Inflammatory macrophage treated with lipopolysaccharide for 1 hour (primary cell): ENCODE measurements around the gene HYAL2.

ENCODE experiments used
- DNase-seq, 2 donors: peaks; one replicate each; pipeline ENCODE4 v3.0.0-alpha.2; 2020 to 2022

The HYAL2 gene, protein sequence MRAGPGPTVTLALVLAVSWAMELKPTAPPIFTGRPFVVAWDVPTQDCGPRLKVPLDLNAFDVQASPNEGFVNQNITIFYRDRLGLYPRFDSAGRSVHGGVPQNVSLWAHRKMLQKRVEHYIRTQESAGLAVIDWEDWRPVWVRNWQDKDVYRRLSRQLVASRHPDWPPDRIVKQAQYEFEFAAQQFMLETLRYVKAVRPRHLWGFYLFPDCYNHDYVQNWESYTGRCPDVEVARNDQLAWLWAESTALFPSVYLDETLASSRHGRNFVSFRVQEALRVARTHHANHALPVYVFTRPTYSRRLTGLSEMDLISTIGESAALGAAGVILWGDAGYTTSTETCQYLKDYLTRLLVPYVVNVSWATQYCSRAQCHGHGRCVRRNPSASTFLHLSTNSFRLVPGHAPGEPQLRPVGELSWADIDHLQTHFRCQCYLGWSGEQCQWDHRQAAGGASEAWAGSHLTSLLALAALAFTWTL

GRCh38 chr3:50322386-50323091 lies at the start of gene HYAL2:
Gene HYAL2, minus strand, starts transcription at chr3:50322745. Its CDS starts 2,256 bp downstream, at chr3:50320489.
- DNase-seq = no peak

DNA sequence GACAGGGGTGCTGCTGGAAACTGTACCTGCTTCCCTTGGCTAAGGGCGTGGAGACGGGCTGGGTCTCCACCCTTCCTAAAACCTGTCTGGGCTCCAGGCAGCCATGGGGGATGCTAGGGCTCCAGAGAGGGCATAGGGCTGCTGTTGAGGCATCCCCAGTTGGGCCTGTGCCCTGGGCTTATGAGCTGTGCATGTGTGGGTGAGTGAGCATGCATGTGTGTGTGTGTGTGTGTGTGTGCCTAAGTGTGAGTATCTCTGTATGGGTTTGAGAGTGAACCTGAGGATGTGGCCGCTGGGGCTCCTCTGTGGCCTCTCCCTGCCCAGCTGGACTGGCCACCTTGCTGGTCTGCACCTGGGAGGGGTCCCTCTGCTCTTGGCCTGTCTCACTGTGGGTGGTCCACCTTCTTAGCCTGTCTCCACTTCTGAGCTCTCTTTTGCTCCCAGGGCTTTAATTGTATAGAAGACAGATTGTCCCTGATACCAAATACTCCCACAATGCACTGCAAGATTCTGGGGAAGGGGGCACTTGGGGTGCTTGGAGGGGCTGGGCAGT lies 48.7 kb upstream of the HYAL2 start:
- no peak for DNase-seq

GRCh38 chr3:50370594-50370993 lies 48.0 kb upstream of the HYAL2 start:
- DNase-seq = no peak

DNA sequence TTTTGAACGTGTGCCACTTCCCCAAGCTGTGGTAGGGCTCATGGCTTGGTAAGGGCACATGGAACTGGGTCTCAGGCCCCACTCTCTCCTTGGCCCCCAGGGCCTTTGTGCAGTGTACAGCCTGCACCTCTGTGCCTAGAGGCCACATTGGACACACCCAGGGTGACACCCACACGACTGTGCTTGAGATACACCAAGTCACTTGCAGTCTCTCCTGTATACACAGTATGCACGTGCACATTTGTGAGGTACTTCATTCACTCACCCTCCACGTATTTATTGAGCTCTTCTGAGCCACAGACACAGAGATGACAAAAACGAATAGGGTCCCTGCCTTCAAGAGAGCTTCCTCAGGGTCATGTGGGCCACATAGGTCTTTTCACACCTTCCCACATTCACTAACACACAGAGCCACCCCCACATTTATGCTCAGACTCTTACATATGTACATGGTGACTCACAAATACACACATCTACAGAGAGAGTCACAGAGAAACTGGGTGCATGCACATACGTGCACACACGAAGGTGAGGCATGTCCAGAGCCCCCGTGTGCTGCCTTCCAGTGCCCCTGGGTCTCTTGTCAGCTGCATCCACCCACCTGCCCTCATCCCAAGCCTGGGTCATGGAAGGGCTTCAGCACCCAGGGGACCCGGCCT lies 46.6 kb upstream of the HYAL2 start:
- no peak for DNase-seq

- DNase-seq = no peak
Observed at GRCh38 chr3:50365842-50366220, 43.3 kb upstream of the HYAL2 start.

GRCh38 chr3:50365080-50365841 lies 42.7 kb upstream of the HYAL2 start:
- peak; percentile 54 to 79 for DNase-seq

DNA sequence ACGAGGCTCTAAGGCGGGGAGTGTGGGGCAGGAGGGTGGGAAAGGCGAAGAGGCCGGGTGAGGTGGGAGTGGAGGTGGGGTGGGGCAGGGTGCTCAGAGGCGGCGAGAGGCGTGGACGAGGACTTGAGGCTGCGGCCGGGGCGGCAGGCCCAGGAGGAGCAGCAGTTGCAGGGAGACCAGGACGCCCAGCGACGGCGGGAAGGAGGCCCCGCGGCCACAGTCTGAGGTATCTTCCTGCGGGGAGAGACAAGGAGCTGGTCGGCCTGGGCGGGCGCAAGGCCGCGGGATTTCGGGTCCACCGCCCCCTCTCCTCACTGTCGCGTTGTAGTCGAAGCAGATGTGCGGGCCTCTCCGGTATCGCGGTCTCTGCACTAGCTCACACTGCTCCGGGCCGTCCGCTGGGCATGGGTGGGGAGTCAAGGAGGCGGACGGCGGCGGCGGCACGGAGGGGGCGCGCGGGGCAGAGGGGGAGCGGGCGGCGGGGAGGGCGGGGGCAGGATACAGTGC lies 42.1 kb upstream of the HYAL2 start:
- DNase-seq = no peak

- DNase-seq = no peak
Observed at GRCh38 chr3:50359760-50360110, 37.2 kb upstream of the HYAL2 start.

DNA sequence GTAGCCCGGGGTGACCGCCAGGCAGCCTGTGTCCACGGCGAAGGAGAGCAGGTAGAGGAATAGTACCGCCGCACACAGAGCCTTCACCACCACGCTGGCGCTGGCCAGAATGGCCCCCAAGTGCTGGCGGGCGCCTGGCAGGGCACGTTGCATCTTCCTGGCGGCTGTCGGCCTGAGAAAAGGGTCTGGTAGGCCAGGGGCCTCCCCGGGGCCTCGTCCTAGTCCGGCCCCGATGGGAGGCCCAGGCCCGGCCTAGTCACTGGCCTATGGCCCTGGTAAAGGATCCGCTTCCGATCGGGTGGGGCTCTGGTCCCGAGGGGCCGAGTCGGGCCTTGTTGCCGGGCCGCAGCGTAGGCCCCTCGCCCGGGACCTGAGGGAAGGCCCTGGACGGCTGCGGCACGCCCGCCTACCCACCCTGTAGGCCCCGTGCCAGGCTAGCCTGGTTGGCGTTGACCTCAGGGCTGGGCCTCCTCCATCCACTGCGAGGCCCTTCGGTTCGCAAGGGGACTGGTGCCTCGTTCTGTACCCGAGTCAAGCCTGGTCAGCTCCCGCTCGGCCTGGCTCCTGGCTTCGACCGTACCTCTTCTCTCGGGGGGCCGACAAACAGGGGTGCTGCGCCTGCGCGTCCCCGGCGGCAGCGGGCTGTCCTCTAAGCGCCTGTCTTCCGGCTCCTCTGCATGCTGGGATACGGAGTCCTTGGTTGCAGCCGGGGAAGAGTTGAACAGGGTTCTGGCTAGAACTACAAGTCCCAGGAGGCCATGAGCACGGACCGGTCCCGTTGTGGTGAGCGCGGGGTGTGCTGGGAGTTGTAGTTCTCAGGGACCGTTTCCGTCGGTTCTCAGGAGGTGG lies 36.6 kb upstream of the HYAL2 start, which contains the start of gene TMEM115:
Gene TMEM115 (minus strand): TSS at position 611 of the 849 bp plus-strand sequence. CDS start 458 bp downstream, at position 153.
- DNase-seq = peak; percentile 96 to 98

- DNase-seq = no peak
Observed at GRCh38 chr3:50358355-50358910, 35.9 kb upstream of the HYAL2 start.

DNA sequence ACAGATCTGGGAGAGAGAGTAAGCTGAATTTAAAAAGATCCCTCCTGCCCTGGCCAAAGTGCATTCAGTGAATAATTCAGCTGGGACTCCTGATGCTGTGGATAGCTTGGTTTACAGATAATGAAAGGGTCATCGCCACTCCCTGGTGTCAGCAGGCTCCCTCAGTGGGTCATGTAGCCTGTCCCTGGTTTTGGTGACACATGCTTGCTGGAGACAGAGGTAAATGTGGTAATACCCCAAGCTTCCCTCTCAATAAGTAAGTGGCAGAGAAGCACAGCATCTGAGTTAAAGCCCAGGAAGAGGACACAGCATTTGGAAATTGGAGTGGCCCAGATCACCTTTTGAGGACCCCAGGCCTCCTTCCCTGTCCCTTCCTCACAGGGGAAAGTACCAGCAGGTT lies 34.9 kb upstream of the HYAL2 start:
- peak; percentile 28 to 36 for DNase-seq

DNA sequence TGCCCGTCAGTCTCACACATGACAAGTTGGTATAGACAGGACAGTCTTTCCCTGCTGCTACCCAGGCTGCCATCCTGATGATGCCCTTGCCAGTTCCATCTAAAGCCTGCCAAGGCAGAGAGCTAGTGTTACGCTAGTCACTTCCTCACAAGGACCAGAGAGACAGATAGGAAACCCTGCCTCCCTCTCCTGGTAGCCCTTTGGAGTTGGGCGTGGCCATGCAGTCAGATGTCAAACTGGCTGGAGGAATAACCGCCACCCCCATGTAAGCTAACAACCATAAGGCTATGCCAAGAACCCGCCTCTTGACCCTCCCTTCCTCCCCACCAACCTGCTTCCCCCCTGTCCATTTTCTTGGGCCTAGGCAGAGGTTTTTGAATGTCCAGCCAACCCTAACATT lies 34.0 kb upstream of the HYAL2 start:
- peak; percentile 53 to 64 for DNase-seq

GRCh38 chr3:50355829-50356552 lies 33.4 kb upstream of the HYAL2 start:
- DNase-seq = no peak

- no peak for DNase-seq
Observed at GRCh38 chr3:50354850-50355249, 32.3 kb upstream of the HYAL2 start.

DNA sequence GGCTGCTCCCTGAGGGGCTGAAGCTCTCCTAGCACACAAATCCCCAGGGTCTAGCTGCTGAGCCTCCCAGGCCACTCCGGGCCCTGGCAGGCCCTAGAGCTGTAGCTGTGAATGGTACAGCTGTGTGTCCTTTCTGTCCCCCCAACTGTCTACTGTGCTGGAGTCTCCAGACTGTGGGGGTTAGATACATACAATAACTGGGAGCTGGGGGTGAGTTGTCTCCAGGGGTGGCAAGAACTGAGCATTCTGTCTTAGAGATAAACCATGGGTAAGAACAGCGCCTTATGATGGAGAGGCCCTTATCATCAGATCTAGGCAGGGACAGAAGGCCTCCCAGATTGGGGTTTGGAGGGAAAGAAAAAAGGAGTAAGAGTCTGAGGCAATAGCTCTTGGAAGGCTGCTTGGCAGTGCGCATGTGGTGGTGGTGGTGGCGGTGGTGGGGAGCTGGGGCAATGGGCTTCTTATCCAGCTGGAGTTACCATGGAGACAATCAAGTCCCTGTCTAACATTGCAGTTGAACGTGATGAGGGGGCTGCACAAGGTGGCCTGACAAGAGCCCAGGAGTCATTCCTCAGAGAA lies 31.7 kb upstream of the HYAL2 start:
- no peak for DNase-seq

DNA sequence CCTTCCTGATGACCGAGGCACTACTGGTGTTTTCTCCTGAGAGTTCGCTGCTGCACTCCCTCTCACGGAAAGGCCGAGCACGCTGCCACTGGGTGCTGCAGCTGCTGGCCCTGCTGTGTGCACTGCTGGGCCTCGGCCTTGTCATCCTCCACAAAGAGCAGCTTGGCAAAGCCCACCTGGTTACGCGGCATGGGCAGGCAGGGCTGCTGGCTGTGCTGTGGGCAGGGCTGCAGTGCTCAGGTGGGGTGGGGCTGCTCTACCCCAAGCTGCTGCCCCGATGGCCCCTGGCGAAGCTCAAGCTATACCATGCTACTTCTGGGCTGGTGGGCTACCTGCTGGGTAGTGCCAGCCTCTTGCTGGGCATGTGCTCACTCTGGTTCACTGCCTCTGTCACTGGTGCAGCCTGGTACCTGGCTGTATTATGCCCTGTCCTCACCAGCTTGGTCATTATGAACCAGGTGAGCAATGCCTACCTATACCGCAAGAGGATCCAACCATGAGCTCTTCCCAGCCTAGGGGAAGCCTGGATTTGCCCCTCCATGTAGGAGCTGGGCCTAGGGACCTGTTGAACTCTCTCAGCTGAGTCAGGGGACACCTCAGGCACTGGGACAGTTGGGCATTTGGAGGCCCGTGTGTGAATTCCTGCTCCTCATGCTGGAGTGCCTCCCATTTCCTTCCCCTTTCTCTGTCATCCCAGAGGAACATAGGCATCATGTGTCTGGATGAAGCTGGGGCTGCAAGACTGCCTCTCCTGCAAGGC lies 30.9 kb upstream of the HYAL2 start:
- no peak for DNase-seq

DNA sequence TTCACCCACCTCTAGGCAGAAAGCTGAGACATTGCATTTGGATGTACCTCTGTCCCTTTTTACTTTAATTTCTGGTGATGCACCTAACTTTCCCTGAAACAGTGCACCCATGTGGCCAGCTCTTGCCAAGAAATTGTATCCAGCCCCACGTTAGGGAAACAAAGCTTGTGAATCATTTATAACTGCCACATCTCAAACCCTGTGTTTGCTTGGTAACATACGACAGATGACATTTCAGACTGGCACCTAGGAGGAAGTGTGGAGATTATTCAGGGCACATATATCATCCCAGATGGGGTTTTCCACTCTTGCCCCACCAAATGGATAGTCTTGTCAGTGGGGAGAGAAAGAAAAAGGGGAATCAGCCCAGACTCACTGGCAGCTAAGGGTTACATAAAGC lies 30.2 kb upstream of the HYAL2 start:
- peak; percentile 85 to 93 for DNase-seq

DNA sequence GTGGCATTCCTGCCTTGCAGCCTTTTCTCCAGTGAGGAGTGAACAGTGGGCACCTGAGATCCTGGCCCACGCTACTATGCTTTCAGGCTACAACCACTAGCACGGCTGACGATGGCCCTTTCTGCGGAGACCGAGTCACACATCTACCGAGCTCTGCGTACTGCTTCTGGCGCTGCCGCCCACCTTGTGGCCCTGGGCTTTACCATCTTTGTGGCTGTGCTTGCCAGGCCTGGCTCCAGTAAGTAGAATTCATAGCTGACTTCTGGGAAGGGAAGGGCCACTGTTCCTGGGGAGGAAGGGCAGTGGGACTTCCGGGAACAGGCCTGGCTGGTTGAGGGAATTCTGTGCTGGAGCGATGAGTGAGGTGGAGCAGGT lies 28.8 kb upstream of the HYAL2 start:
- no peak for DNase-seq
